Neural crest cell (in vitro differentiated cells): ENCODE measurements around the gene CNDP1. TPM values are rescaled to one million over a fixed set of nuclear protein-coding genes. Genes with fewer than 3 reads are reported as not detected.
A peak's percentile ranks its signal among the peaks of the same experiment; 100 is the strongest.

Experiments used
- DNase-seq: peaks from one replicate; pipeline ENCODE4 v3.0.0; 2021; ENCODE audit warnings: low read depth, mixed read lengths, low spot score
- H3K27ac Mint-ChIP-seq: one replicate; pipeline ENCODE4 v1.8.0; 2021; ENCODE audit warnings: mild to moderate bottlenecking, mixed read lengths; ENCODE audit not compliant: unreplicated experiment
- H3K27me3 Mint-ChIP-seq: 2 replicates; pipeline ENCODE4 v1.8.0; 2021; ENCODE audit warnings: low read depth, mild to moderate bottlenecking, mixed read lengths
- H3K36me3 Mint-ChIP-seq: 2 replicates; pipeline ENCODE4 v1.8.0; 2021; ENCODE audit warnings: low read depth, mild to moderate bottlenecking, mixed read lengths
- H3K4me1 Mint-ChIP-seq: 2 replicates; pipeline ENCODE4 v1.8.0; 2021; ENCODE audit warnings: mixed read lengths
- H3K4me3 Mint-ChIP-seq: one replicate; pipeline ENCODE4 v1.8.0; 2021; ENCODE audit warnings: mild to moderate bottlenecking, mixed read lengths
- H3K9me3 Mint-ChIP-seq: 2 replicates; pipeline ENCODE4 v1.8.0; 2021; ENCODE audit warnings: mixed read lengths
- CTCF ChIP-seq: fragments of 200-600 bp; sonication (generic); conservative IDR thresholded peaks from 2 replicates; pipeline ENCODE4 v1.5.0; 2021; ENCODE audit warnings: antibody characterized with exemption, mild to moderate bottlenecking
- total RNA-seq: library from RNA; stranded (reverse); gene quantifications from 2 replicates; pipeline ENCODE4 v1.2.1, GENCODE V29; 2021

Gene CNDP1
- total RNA-seq, 1 donor from 2014 or later: 0.56 TPM

GRCh38 chr18:74492259-74492658, 42.0 kb upstream of the CNDP1 start:
- Mint-ChIP-seq H3K9me3 (peaks cover 2% of the 10 kb centered on the region), H3K4me3 (peak overlapping the region; percentile 29), H3K27me3 (peaks cover 4% of the 10 kb centered on the region), H3K27ac (no peak overlapping the region), H3K36me3 (no peaks in the 10 kb centered on the region), H3K4me1 (peaks cover 17% of the 10 kb centered on the region)
- no peak for TF ChIP-seq CTCF
- DNase-seq: no peak

DNA sequence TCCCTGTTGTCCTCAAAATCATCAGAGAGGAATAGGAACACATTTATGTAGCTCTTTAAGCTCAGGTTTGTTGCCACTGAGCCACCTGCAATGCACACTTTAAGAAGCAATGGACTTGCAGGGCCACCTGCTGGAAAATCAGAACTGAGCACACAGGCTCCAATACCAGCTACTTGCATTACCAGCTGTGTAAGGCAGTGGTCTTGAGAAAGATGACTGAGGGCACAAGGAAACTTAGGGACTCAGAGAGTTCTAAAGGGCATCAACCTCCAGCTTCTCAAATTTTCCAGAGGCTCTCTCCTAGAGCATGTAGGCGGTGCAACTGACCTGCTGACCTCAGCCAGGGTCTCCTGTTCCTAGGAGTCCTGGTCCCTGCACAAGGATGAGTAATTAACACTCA, 40.6 kb upstream of the CNDP1 start:
- H3K27me3 Mint-ChIP-seq: peaks cover 4% of the 10 kb centered on the region
- peak overlapping the region; percentile 77 for H3K4me3 Mint-ChIP-seq

DNA sequence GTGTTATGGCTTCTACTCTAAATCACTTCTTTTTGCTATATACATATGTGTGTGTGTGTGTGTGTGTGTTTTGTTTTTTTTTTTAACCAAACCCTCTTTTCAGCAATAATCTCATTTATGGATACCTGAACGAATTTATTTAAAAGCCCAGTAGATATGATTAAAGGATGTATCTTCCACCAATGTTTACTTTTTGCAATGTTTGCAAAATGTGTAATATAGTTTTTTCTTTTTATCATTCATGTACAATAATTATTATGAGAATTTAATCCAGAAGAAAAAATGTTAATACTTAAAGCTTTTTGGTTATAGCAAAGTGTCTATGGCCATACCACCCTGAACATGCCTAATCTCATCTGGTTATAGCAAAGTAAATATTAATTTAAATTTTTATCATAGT, 39.8 kb upstream of the CNDP1 start:
- Mint-ChIP-seq H3K4me3 (peak overlapping the region; percentile 78), H3K27ac (no peak overlapping the region), H3K4me1 (peaks cover 37% of the 10 kb centered on the region), H3K27me3 (peaks cover 4% of the 10 kb centered on the region), H3K9me3 (peaks cover 2% of the 10 kb centered on the region), H3K36me3 (no peaks in the 10 kb centered on the region)
- no peak for DNase-seq
- no peak for TF ChIP-seq CTCF

More for the DNA sequence above, 40.6 kb upstream of the CNDP1 start:
- TF ChIP-seq CTCF: peak; percentile 70
- H3K4me1 Mint-ChIP-seq: peaks cover 29% of the 10 kb centered on the region
- H3K36me3 Mint-ChIP-seq: no peaks in the 10 kb centered on the region
- H3K27ac Mint-ChIP-seq: no peak overlapping the region
- DNase-seq: no peak
- H3K9me3 Mint-ChIP-seq: peaks cover 2% of the 10 kb centered on the region

DNA sequence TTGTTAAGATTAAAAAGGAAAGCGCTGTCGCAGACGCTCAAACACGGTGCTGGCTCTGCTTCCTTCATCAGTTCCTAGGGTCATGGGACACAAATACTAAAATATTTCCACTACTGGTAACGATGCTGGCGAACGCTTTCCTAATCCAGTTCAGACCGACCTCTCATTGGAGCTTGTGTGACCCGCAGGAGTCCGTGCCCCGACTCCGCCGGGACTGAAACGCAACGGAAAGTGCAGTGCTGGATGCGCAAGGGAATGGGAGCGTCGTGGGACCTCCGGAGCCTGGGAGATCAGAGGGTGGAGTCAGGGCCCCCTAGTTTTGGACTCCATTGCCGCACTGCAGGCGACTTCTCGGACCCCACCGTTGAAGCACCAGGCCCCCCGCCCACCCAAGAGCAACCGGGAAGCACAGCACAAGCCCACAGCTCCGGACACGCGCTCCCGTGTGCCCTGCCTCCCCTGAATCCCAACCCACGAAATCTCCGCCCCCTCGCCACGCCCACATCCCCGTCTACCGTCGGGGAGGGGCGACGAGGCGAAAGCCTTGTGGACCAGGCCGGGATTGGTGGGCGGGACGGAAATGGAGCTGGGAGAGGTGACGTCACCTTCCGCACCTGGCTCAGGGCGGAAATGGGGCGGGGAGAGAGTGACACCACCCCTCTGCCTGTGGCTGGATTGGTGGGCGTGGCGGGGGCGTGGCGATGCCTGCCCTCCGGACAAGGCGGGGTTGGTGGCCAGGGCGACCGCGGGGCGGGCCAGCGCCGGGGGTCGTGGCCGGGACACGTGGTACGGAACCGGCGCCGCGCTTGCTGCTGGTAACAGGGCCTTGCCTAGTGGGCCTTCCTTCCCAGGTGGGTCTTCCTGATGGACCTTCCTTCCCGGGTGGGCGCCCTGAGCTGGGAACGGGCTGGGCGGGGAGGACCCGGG, 38.5 kb upstream of the CNDP1 start, which contains the start of gene CNDP2:
TSS of gene CNDP2 (plus strand) at position 783 of the 927 bp plus-strand sequence. CDS start 3,611 bp downstream, outside the sequence.
- Mint-ChIP-seq H3K36me3 (peaks cover 4% of the 10 kb centered on the region), H3K4me3 (peak within 1 kb of the TSS; percentile 95), H3K27ac (peak within 1 kb of the TSS; percentile 97), H3K4me1 (peaks cover 46% of the 10 kb centered on the region), H3K27me3 (peaks cover 2% of the 10 kb centered on the region), H3K9me3 (peaks cover 2% of the 10 kb centered on the region)
- peak; percentile 99 for DNase-seq
- TF ChIP-seq CTCF: no peak

DNA sequence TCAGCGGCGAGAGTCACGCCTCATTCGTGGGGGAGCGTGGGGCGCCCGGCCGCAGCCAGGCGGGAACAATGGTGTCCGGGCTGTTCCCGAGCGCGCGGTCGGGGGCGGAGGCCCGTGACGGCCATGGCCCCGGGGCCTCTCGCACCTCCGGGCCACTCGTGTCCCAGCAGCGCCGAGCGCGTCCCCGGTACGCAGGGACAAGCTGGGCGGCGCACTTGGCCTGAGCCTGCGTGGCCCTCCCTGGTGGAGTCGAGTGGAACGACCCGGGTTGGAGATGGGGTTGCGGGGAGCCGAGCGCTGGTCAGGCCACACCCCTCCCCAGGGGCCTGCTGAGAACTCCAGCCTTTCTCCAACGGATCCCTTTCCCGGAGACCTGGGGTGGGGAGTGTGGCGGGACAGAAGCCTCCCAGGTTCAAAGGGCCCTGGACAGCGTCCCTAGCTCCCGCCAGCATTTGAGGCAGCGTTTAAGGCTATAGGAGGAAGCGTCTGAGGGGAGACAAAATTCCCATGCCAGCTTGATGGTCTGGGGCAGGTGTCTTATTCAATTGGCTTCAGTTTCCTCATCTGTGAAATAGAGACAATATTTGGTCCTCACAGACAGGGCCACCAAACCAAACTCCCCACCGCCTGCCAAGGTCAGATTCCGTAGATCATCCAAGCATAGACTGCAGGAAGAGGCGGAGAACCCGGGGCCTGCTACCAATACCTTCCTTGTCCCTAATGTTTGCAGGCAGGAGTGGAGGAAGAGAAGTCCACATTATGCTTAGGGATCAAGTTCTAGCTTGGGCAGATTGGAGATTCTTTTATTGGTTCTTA, 37.6 kb upstream of the CNDP1 start:
- peaks cover 46% of the 10 kb centered on the region for H3K4me1 Mint-ChIP-seq
- peaks cover 8% of the 10 kb centered on the region for H3K36me3 Mint-ChIP-seq
- H3K27me3 Mint-ChIP-seq: peaks cover 1% of the 10 kb centered on the region
- peaks cover 2% of the 10 kb centered on the region for H3K9me3 Mint-ChIP-seq
- peak overlapping the region; percentile 96 for H3K27ac Mint-ChIP-seq
- peak; percentile 53 for DNase-seq
- TF ChIP-seq CTCF: peak; percentile 43
- H3K4me3 Mint-ChIP-seq: peak overlapping the region; percentile 95
